Neuronal stem cell (in vitro differentiated cells): ENCODE data around the gene NSD1.

Experiments
- DNase-seq: peaks from one replicate; pipeline ENCODE4 v3.0.0-alpha.2; 2013; ENCODE audit warnings: low spot score
- H2AFZ ChIP-seq: one replicate; pipeline ENCODE4 v1.6.1; 2013; ENCODE audit warnings: mild to moderate bottlenecking, low read length, inconsistent platforms
- H2AK5ac ChIP-seq: 2 replicates; pipeline ENCODE4 v1.6.1; 2013; ENCODE audit warnings: low read depth, mild to moderate bottlenecking, inconsistent platforms, low read length, moderate library complexity, mixed read lengths
- H2BK120ac ChIP-seq: 2 replicates; pipeline ENCODE4 v1.6.1; 2013; ENCODE audit warnings: low read depth, mild to moderate bottlenecking, inconsistent platforms, low read length, moderate library complexity, mixed read lengths
- H2BK12ac ChIP-seq: one replicate; pipeline ENCODE4 v1.6.1; 2013; ENCODE audit warnings: low read length, inconsistent platforms
- H2BK15ac ChIP-seq: 2 replicates; pipeline ENCODE4 v1.6.1; 2013; ENCODE audit warnings: mild to moderate bottlenecking, low read length, inconsistent platforms, mixed read lengths
- H2BK5ac ChIP-seq: one replicate; pipeline ENCODE4 v1.6.1; 2013; ENCODE audit warnings: inconsistent platforms, mild to moderate bottlenecking, low read length, moderate library complexity
- H3K14ac ChIP-seq: one replicate; pipeline ENCODE4 v1.6.1; 2013; ENCODE audit warnings: low read length, inconsistent platforms
- H3K18ac ChIP-seq: 2 replicates; pipeline ENCODE4 v1.6.1; 2013; ENCODE audit warnings: low read length, inconsistent platforms
- H3K23ac ChIP-seq: 2 replicates; pipeline ENCODE4 v1.6.1; 2013; ENCODE audit warnings: low read depth, mild to moderate bottlenecking, mixed read lengths, low read length, inconsistent platforms; ENCODE audit not compliant: poor library complexity
- H3K27ac ChIP-seq: replicated peaks from 3 replicates; pipeline ENCODE4 v1.5.1; 2013; ENCODE audit warnings: low read length, inconsistent platforms
- H3K27me3 ChIP-seq, 3 experiments: 2 replicates each; pipeline ENCODE4 v1.6.1; 2013; ENCODE audit warnings: low read length in 3 of 3, mild to moderate bottlenecking in 2 of 3, inconsistent platforms in 1 of 3, low read depth in 1 of 3, mixed read lengths in 1 of 3, moderate library complexity in 1 of 3; ENCODE audit not compliant: control insufficient read depth in 3 of 3, insufficient read depth in 3 of 3
- H3K36me3 ChIP-seq, 2 donors: replicated peaks in 1 of 2; 2 replicates each; pipeline ENCODE4 v1.6.1; 2013; ENCODE audit warnings: low read length in 2 of 2; ENCODE audit not compliant: control insufficient read depth in 2 of 2, insufficient read depth in 2 of 2
- H3K4ac ChIP-seq: 2 replicates; pipeline ENCODE4 v1.6.1; 2013; ENCODE audit warnings: inconsistent platforms, mild to moderate bottlenecking, low read length, moderate library complexity
- H3K4me1 ChIP-seq, 2 donors: 1 replicate in 1 of 2; 2 replicates in 1 of 2; pipeline ENCODE4 v1.6.1; 2013; ENCODE audit warnings: low read length in 2 of 2, low read depth in 1 of 2; ENCODE audit not compliant: control insufficient read depth in 2 of 2, insufficient read depth in 1 of 2
- H3K4me2 ChIP-seq: one replicate; pipeline ENCODE4 v1.6.1; 2013; ENCODE audit warnings: mild to moderate bottlenecking, low read length, inconsistent platforms; ENCODE audit not compliant: insufficient read depth, poor library complexity, severe bottlenecking
- H3K4me3 ChIP-seq, 2 donors: 2 replicates each; pipeline ENCODE4 v1.5.1; 2013; ENCODE audit warnings: low read length in 2 of 2, mild to moderate bottlenecking in 2 of 2, inconsistent platforms in 1 of 2, moderate library complexity in 1 of 2
- H3K79me1 ChIP-seq: one replicate; pipeline ENCODE4 v1.6.1; 2013; ENCODE audit warnings: low read depth, mild to moderate bottlenecking, inconsistent platforms, low read length, moderate library complexity
- H3K9ac ChIP-seq: one replicate; pipeline ENCODE4 v1.6.1; 2013; ENCODE audit warnings: mild to moderate bottlenecking, low read depth, low read length, inconsistent platforms; ENCODE audit not compliant: poor library complexity
- H3K9me3 ChIP-seq, 2 donors: replicated peaks in 1 of 2; 2 replicates each; pipeline versions ENCODE3 to v1.6.1; 2013; ENCODE audit warnings: low read length in 2 of 2, mild to moderate bottlenecking in 2 of 2, inconsistent platforms in 1 of 2, low read depth in 1 of 2, mixed read lengths in 1 of 2, moderate library complexity in 1 of 2; ENCODE audit not compliant: control insufficient read depth in 2 of 2, insufficient read depth in 1 of 2
- H4K8ac ChIP-seq: one replicate; pipeline ENCODE4 v1.6.1; 2013; ENCODE audit warnings: low read depth, mild to moderate bottlenecking, inconsistent platforms, low read length, moderate library complexity
- H4K91ac ChIP-seq: one replicate; pipeline ENCODE4 v1.6.1; 2013; ENCODE audit warnings: low read length, low read depth, mild to moderate bottlenecking, inconsistent platforms; ENCODE audit not compliant: poor library complexity
- WGBS, 2 donors: extraction: QIAGEN DNeasy Blood & Tissue Kit; methylation state at CpG; one replicate each; pipeline ENCODE4 v1.1.7; 2013; ENCODE audit warnings: missing lambda C conversion rate in 2 of 2, mixed read lengths in 1 of 2; ENCODE audit not compliant: insufficient read length in 2 of 2, insufficient replicate concordance in 1 of 2; ENCODE audit errors: extremely low coverage in 2 of 2; 5-methylcytosine and 5-hydroxymethylcytosine counted together

The NSD1 gene

DNA sequence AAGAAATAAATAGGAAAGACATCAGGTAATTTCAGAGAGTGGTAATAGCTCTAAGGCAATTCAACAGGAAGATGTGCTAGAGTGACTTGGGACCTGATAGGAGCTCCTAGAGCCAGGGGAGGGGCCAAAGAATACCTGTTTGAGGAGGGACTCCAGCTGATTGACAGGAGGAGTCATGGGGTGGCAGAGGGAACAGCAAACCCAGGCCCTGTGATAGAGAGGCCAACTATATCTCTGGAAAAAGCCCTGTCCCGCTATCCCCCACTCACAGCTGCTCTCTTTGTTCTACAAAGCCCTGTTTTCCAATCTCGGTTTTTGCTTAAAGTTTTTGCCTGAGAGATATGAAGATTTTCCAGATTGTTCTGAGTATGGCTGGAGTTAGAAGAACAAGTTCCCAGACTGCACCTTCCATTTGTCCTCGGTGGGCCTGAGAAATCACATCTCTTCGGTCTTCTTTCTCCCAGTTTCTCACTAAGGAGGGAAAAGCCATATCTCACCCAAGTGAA lies 9.0 kb upstream of the NSD1 start:
- Histone ChIP-seq H4K8ac (no peak overlapping the region), H2BK15ac (no peak overlapping the region), H2BK120ac (no peak overlapping the region), H3K36me3 (no peaks in the 10 kb centered on the region), H3K18ac (no peak overlapping the region), H3K4ac (no peak overlapping the region), H3K9ac (no peak overlapping the region), H2BK12ac (no peak overlapping the region), H4K91ac (no peak overlapping the region), H3K23ac (no peak overlapping the region), H2BK5ac (no peak overlapping the region), H3K27me3 (no peaks in the 10 kb centered on the region), H3K4me1 (no peaks in the 10 kb centered on the region), H2AFZ (no peak overlapping the region), H3K4me2 (no peak overlapping the region), H3K4me3 (no peak overlapping the region), H3K79me1 (no peaks in the 10 kb centered on the region), H3K14ac (no peak overlapping the region), H2AK5ac (no peak overlapping the region), H3K27ac (no peak overlapping the region), H3K9me3 (no peaks in the 10 kb centered on the region)
- whole genome bisulfite sequencing, 2 donors: no CpG with 5 or more reads among the region's 4 CpGs
- no peak for DNase-seq

DNA sequence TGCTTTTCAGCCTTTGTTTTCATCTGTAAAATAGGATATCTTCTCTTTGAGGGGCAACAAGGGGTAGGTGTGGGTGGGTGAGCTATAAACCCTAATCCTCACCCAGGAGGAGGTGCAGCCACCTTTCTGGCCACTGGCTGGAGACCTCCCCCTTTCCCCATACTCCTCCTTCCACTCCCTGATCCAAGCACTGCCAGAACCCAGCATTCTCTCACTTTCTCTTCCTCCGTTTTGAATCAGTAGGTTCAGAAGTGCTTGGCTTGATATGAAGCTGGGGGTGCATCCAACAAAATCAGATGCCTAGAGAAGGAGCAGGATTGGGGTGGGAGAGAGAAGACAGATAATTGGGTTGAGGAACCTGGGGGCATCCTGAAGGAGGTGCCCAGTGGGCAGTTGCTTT lies 6.8 kb upstream of the NSD1 start:
- H3K4me2 ChIP-seq: no peak overlapping the region
- H3K4me3 ChIP-seq: no peak overlapping the region
- no peak overlapping the region for H2BK15ac ChIP-seq
- no peaks in the 10 kb centered on the region for H3K36me3 ChIP-seq
- H2AFZ ChIP-seq: no peak overlapping the region
- H3K27me3 ChIP-seq: no peaks in the 10 kb centered on the region
- H4K8ac ChIP-seq: no peak overlapping the region
- no peak overlapping the region for H3K14ac ChIP-seq
- WGBS, 2 donors: no CpG with 5 or more reads among the region's 1 CpG
- no peak overlapping the region for H3K9ac ChIP-seq
- H2BK120ac ChIP-seq: no peak overlapping the region
- no peak overlapping the region for H3K27ac ChIP-seq
- H3K79me1 ChIP-seq: no peaks in the 10 kb centered on the region
- no peak overlapping the region for H4K91ac ChIP-seq
- H2AK5ac ChIP-seq: no peak overlapping the region
- no peak overlapping the region for H2BK5ac ChIP-seq
- H3K4me1 ChIP-seq: peaks cover 0 to 9% of the 10 kb centered on the region in 2 donors
- no peaks in the 10 kb centered on the region for H3K9me3 ChIP-seq
- no peak overlapping the region for H3K4ac ChIP-seq
- no peak for DNase-seq
- H3K23ac ChIP-seq: no peak overlapping the region
- H2BK12ac ChIP-seq: no peak overlapping the region
- no peak overlapping the region for H3K18ac ChIP-seq

DNA sequence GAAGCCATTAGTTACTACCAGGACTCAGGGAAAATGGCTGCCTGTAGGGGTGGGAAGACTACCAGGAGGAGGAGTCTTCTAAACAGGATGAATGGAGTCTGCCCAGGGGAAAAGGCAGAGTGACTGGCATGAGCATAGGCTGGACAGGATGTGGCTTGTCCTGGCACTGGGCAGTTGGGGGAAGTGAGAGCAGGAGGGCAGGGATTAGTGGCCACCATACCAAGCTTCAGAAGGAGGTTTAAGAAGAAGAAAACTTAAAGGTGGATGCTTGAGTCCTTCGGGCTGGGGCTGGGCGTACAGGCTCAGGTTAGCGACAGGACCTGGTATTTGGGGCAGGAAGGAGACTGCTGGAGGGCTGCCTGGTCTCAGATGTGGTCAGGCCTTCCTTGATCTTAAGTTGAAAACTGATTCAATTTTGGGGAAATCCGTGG lies 5.0 kb upstream of the NSD1 start:
- Histone ChIP-seq H4K8ac (no peak overlapping the region), H3K4me2 (no peak overlapping the region), H2BK12ac (no peak overlapping the region), H2BK15ac (no peak overlapping the region), H2BK5ac (no peak overlapping the region), H3K4me3 (no peak overlapping the region), H2BK120ac (no peak overlapping the region), H3K79me1 (no peaks in the 10 kb centered on the region), H3K27me3 (no peaks in the 10 kb centered on the region), H3K9ac (no peak overlapping the region), H3K4ac (no peak overlapping the region), H3K27ac (no peak overlapping the region), H4K91ac (no peak overlapping the region), H3K4me1 (peaks cover 0 to 13% of the 10 kb centered on the region in 2 donors), H3K23ac (no peak overlapping the region), H3K18ac (no peak overlapping the region), H3K9me3 (no peaks in the 10 kb centered on the region), H2AK5ac (no peak overlapping the region), H3K14ac (no peak overlapping the region), H3K36me3 (no peaks in the 10 kb centered on the region), H2AFZ (peak overlapping the region; percentile 9)
- DNase-seq: no peak
- no CpG with 5 or more reads among the region's 4 CpGs for WGBS, 2 donors

DNA sequence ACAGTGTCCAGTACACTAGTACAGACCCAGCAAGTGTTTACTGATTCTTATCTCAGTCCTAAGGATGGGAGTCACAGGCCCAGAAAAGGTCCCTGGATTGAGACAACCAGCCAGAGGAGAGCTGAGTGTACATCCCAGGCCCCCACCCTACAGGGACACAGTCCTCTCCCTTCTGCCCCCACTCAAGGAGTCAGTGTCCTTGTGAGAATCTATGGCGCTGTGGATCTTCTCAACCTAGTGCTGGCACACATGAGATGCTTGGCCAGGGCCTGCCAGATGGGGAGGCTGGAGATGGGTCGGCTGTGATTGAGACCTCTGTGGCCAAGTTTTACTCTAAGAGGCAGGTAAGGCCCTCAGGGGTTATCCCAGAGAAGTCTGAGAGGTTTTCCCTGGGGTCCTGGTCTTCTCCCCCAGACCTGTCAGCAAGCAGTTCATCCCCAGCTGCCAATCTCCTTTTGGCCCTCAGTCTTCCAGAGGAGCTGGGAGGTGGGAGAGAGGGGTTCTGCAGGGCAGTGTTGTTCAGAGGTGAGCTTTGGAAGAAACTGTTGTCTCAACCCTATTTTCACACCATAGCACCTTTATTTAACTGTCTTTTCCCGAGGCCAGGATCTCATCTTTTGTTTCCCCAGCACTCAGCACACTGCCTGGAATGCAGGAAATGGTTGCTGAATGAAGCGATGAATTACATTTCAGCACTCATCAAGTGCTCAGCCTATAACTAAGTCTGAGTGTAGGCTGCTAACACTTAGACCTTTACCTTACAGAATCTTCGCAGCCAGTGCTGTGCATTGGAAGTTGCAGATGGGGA lies 3.2 kb upstream of the NSD1 start:
- H3K23ac ChIP-seq: peak overlapping the region; percentile 77
- H3K4me2 ChIP-seq: no peak overlapping the region
- no peak overlapping the region for H2BK15ac ChIP-seq
- H3K9me3 ChIP-seq: no peaks in the 10 kb centered on the region
- H2BK5ac ChIP-seq: no peak overlapping the region
- H2BK120ac ChIP-seq: peak overlapping the region; percentile 48
- H2BK12ac ChIP-seq: no peak overlapping the region
- H4K91ac ChIP-seq: no peak overlapping the region
- DNase-seq: no peak
- peaks cover 0 to 2% of the 10 kb centered on the region in 2 donors for H3K36me3 ChIP-seq
- H3K79me1 ChIP-seq: no peaks in the 10 kb centered on the region
- no peak overlapping the region for H4K8ac ChIP-seq
- H3K4me3 ChIP-seq: no peak overlapping the region
- H3K4ac ChIP-seq: no peak overlapping the region
- no peak overlapping the region for H2AFZ ChIP-seq
- H3K27ac ChIP-seq: no peak overlapping the region
- H3K18ac ChIP-seq: no peak overlapping the region
- H3K14ac ChIP-seq: no peak overlapping the region
- WGBS, 2 donors: no CpG with 5 or more reads among the region's 5 CpGs
- H3K4me1 ChIP-seq: peaks cover 0 to 19% of the 10 kb centered on the region in 2 donors
- H2AK5ac ChIP-seq: peak overlapping the region; percentile 77
- peaks cover 0 to under 1% (median 0%) of the 10 kb centered on the region in 3 experiments for H3K27me3 ChIP-seq
- no peak overlapping the region for H3K9ac ChIP-seq
